Keratinocyte (primary cell): Measurements from ENCODE around the gene TIRAP. TPM values are rescaled to one million over a fixed set of nuclear protein-coding genes. Genes with fewer than 3 reads are reported as not detected.

ENCODE experiments used
- DNase-seq: peaks from one replicate; pipeline ENCODE4 v3.0.0-alpha.2; 2011; ENCODE audit warnings: low read depth, missing footprints, low spot score
- FAIRE-seq: peaks from 2 replicates; lab custom pipeline; 2011; peaks lifted over from hg19 to GRCh38; lab: Jason Lieb, UNC
- H2AFZ ChIP-seq: 2 replicates; pipeline ENCODE4 v1.6.0; 2012; ENCODE audit warnings: low read length, control low read depth, inconsistent platforms; ENCODE audit not compliant: control insufficient read depth
- H3K27ac ChIP-seq: 2 replicates; pipeline ENCODE4 v1.5.1; 2011; ENCODE audit warnings: low read length; ENCODE audit not compliant: control insufficient read depth, insufficient read depth
- H3K27me3 ChIP-seq: 3 replicates; pipeline ENCODE4 v1.6.0; 2011; ENCODE audit warnings: low read length; ENCODE audit not compliant: control insufficient read depth, insufficient read depth; ENCODE audit errors: extremely low read depth
- H3K36me3 ChIP-seq, 2 experiments: 2 replicates in 1 of 2; 3 replicates in 1 of 2; pipeline ENCODE4 v1.5.1; 2011; ENCODE audit warnings: low read length in 2 of 2, mild to moderate bottlenecking in 1 of 2; ENCODE audit not compliant: control insufficient read depth in 2 of 2, insufficient read depth in 2 of 2; ENCODE audit errors: extremely low read depth in 1 of 2
- H3K4me1 ChIP-seq: 3 replicates; pipeline ENCODE4 v1.5.1; 2011; ENCODE audit warnings: low read length; ENCODE audit not compliant: control insufficient read depth, insufficient read depth; ENCODE audit errors: extremely low read depth
- H3K4me2 ChIP-seq: 3 replicates; pipeline ENCODE4 v1.6.0; 2011; ENCODE audit warnings: low read depth, low read length; ENCODE audit not compliant: control insufficient read depth, insufficient read depth; ENCODE audit errors: extremely low read depth
- H3K4me3 ChIP-seq, 3 experiments: fragments of 200-600 bp in 1 of 3; sonication (generic) in 1 of 3; 2 replicates in 2 of 3; 3 replicates in 1 of 3; pipeline ENCODE4 v1.5.1; 2011 to 2016; ENCODE audit warnings: low read length in 3 of 3, mild to moderate bottlenecking in 3 of 3, control low read depth in 2 of 3, inconsistent platforms in 1 of 3, low read depth in 1 of 3, mixed read lengths in 1 of 3, mixed run types in 1 of 3, moderate library complexity in 1 of 3; ENCODE audit not compliant: control insufficient read depth in 2 of 3, insufficient read depth in 2 of 3; ENCODE audit errors: extremely low read depth in 1 of 3
- H3K79me2 ChIP-seq: 2 replicates; pipeline ENCODE4 v1.6.0; 2012; ENCODE audit warnings: low read length; ENCODE audit not compliant: control insufficient read depth, insufficient read depth
- H3K9ac ChIP-seq: 3 replicates; pipeline ENCODE4 v1.6.0; 2011; ENCODE audit warnings: low read length; ENCODE audit not compliant: control insufficient read depth, insufficient read depth; ENCODE audit errors: extremely low read depth
- H3K9me1 ChIP-seq: 3 replicates; pipeline ENCODE4 v1.6.0; 2011; ENCODE audit warnings: low read length; ENCODE audit not compliant: control insufficient read depth, insufficient read depth; ENCODE audit errors: extremely low read depth
- H3K9me3 ChIP-seq: 2 replicates; pipeline ENCODE4 v1.5.1; 2012; ENCODE audit warnings: low read depth, low read length; ENCODE audit not compliant: control insufficient read depth
- H4K20me1 ChIP-seq: 3 replicates; pipeline ENCODE4 v1.6.0; 2011; ENCODE audit warnings: low read length; ENCODE audit not compliant: control insufficient read depth, insufficient read depth; ENCODE audit errors: extremely low read depth
- CTCF ChIP-seq, 3 experiments: IDR thresholded peaks in 1 of 3; conservative IDR thresholded peaks in 1 of 3; optimal IDR thresholded peaks in 1 of 3; 2 replicates in 2 of 3; 3 replicates in 1 of 3; pipeline versions ENCODE3 to v1.5.1; 2011; ENCODE audit warnings: low read length in 3 of 3, mild to moderate bottlenecking in 3 of 3, moderate library complexity in 2 of 3, control low read depth in 1 of 3, inconsistent platforms in 1 of 3; ENCODE audit not compliant: insufficient read depth in 2 of 3; ENCODE audit errors: extremely low read depth in 1 of 3
- EZH2 ChIP-seq: IDR thresholded peaks from one replicate; pipeline ENCODE4 v1.6.1; 2012; ENCODE audit warnings: inconsistent platforms, mild to moderate bottlenecking, low read length, moderate library complexity
- dilution Hi-C: fragments of 300-500 bp; cut with MboI; formaldehyde crosslinking; loops from one replicate; pipeline ENCODE4 v1.7.0; 2020; ENCODE audit warnings: low sequenced_read_pairs; ENCODE audit not compliant: extremely low pct_ligation_motif_present
- polyA plus RNA-seq, 5 experiments: library from polyadenylated mRNA; depleted of rRNA in 3 of 5; stranded (reverse) in 3 of 5; stranded (forward) in 1 of 5; unstranded in 1 of 5; fragments of >200 nt; gene quantifications; 1 replicate in 1 of 5; 2 replicates in 3 of 5; 3 replicates in 1 of 5; pipeline versions ENCODE4 v1.2.1 to v1.2.3, GENCODE V29; 2011 to 2012; ENCODE audit warnings: missing spikeins in 2 of 5, low read depth in 1 of 5, low replicate concordance in 1 of 5

The TIRAP gene
- polyA plus RNA-seq, 1 donor (not counting 4 experiments of a cell fraction or from before 2014, with no cell fraction given), result 3.2 TPM

GRCh38 chr11:126336138-126336541 lies 53.2 kb downstream of the TIRAP start:
- H3K4me1 ChIP-seq, result peaks cover 18% of the 10 kb centered on the region
- H3K9me1 ChIP-seq, result no peaks in the 10 kb centered on the region
- no peak overlapping the region for H3K27ac ChIP-seq
- dilution Hi-C loops, result no loop called here
- FAIRE-seq, result no peak
- no peak overlapping the region for H3K9ac ChIP-seq
- no peak for DNase-seq
- H3K9me3 ChIP-seq, result no peaks in the 10 kb centered on the region
- H3K79me2 ChIP-seq, result no peaks in the 10 kb centered on the region
- H3K4me3 ChIP-seq, result no peak overlapping the region
- H2AFZ ChIP-seq, result no peak overlapping the region
- TF ChIP-seq CTCF (optimal IDR thresholded peaks at IDR 0.05 in 1 of 3, IDR thresholded peaks at IDR 0.05 in 1 of 3, conservative IDR thresholded peaks at IDR 0.05 in 1 of 3; ENCODE audit: extremely low read depth in 1 of 3, insufficient read depth in 2 of 3, low read length in 3 of 3) (no peak), EZH2 (no peak)
- H4K20me1 ChIP-seq, result no peaks in the 10 kb centered on the region
- no peak overlapping the region for H3K4me2 ChIP-seq
- no peaks in the 10 kb centered on the region for H3K27me3 ChIP-seq
- peaks cover 10 to 16% of the 10 kb centered on the region in 2 experiments for H3K36me3 ChIP-seq

- Histone ChIP-seq H3K4me3 (no peak overlapping the region), H3K36me3 (peaks cover 6 to 16% of the 10 kb centered on the region in 2 experiments), H3K27me3 (no peaks in the 10 kb centered on the region), H3K4me1 (peaks cover 24% of the 10 kb centered on the region), H3K4me2 (no peak overlapping the region), H3K9me3 (no peaks in the 10 kb centered on the region), H3K9ac (no peak overlapping the region), H4K20me1 (no peaks in the 10 kb centered on the region), H3K27ac (no peak overlapping the region), H3K9me1 (no peaks in the 10 kb centered on the region), H3K79me2 (no peaks in the 10 kb centered on the region), H2AFZ (no peak overlapping the region)
- dilution Hi-C loops, result no loop called here
- FAIRE-seq (no peak), DNase-seq (no peak)
- no peak for TF ChIP-seq EZH2
- TF ChIP-seq CTCF (optimal IDR thresholded peaks at IDR 0.05 in 1 of 3, IDR thresholded peaks at IDR 0.05 in 1 of 3, conservative IDR thresholded peaks at IDR 0.05 in 1 of 3; ENCODE audit: extremely low read depth in 1 of 3, insufficient read depth in 2 of 3, low read length in 3 of 3), result no peak
Measured at GRCh38 chr11:126336671-126337101, 53.8 kb downstream of the TIRAP start.
